ENCODE results near the gene SNURF.

The SNURF gene

DNA sequence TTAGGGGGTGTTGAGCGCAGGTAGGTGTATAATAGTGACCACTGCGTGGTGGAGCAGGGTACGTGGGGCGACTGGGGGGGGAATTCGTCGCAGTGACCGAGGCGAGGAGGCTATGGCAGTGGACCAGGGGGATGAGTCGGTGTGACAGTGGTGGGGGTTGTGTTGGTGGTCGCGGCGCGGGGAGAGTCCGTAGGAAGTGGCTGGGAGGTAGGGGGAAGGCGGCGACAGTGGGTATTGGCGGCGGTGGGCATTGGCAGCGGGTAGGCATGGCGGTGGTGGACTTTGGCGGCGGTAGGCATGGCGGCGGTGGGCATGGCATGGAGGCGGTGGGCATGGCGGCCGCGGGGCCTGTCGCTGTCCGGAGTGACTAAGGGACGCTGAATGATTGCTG lies 739 bp downstream of the SNURF start:
- TF ChIP-seq, protein P1, sequence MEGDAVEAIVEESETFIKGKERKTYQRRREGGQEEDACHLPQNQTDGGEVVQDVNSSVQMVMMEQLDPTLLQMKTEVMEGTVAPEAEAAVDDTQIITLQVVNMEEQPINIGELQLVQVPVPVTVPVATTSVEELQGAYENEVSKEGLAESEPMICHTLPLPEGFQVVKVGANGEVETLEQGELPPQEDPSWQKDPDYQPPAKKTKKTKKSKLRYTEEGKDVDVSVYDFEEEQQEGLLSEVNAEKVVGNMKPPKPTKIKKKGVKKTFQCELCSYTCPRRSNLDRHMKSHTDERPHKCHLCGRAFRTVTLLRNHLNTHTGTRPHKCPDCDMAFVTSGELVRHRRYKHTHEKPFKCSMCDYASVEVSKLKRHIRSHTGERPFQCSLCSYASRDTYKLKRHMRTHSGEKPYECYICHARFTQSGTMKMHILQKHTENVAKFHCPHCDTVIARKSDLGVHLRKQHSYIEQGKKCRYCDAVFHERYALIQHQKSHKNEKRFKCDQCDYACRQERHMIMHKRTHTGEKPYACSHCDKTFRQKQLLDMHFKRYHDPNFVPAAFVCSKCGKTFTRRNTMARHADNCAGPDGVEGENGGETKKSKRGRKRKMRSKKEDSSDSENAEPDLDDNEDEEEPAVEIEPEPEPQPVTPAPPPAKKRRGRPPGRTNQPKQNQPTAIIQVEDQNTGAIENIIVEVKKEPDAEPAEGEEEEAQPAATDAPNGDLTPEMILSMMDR (IDR thresholded peaks at IDR 0.05; ENCODE audit: low read depth, low read length), result no peak
- no peak for DNase-seq (ENCODE audit: low read depth in 2 of 2)
- H3K4me3 ChIP-seq (replicated peaks in 1 of 2; ENCODE audit: low read depth in 2 of 2, low read length in 2 of 2), result peak overlapping the region; percentile 86 to 89

GRCh38 chr15:24956111-24956838 lies 1.5 kb downstream of the SNURF start:
- peak; percentile 76 to 81 for DNase-seq (ENCODE audit: low read depth in 2 of 2)
- TF ChIP-seq, protein P1 (IDR thresholded peaks at IDR 0.05; ENCODE audit: low read depth, low read length), result no peak
- H3K4me3 ChIP-seq (replicated peaks in 1 of 2; ENCODE audit: low read depth in 2 of 2, low read length in 2 of 2), result peak overlapping the region; percentile 86 to 89

- DNase-seq (ENCODE audit: low read depth in 2 of 2), result no peak
- TF ChIP-seq, protein P1 (IDR thresholded peaks at IDR 0.05; ENCODE audit: low read depth, low read length), result no peak
- H3K4me3 ChIP-seq (replicated peaks in 1 of 2; ENCODE audit: low read depth in 2 of 2, low read length in 2 of 2), result no peak overlapping the region
Observed at GRCh38 chr15:24957691-24958090, 2.9 kb downstream of the SNURF start.

- DNase-seq (ENCODE audit: low read depth in 2 of 2), result no peak
- TF ChIP-seq, protein P1 (IDR thresholded peaks at IDR 0.05; ENCODE audit: low read depth, low read length), result no peak
- no peak overlapping the region for H3K4me3 ChIP-seq (replicated peaks in 1 of 2; ENCODE audit: low read depth in 2 of 2, low read length in 2 of 2)
Observed at GRCh38 chr15:24961967-24962366, 7.2 kb downstream of the SNURF start.

DNA sequence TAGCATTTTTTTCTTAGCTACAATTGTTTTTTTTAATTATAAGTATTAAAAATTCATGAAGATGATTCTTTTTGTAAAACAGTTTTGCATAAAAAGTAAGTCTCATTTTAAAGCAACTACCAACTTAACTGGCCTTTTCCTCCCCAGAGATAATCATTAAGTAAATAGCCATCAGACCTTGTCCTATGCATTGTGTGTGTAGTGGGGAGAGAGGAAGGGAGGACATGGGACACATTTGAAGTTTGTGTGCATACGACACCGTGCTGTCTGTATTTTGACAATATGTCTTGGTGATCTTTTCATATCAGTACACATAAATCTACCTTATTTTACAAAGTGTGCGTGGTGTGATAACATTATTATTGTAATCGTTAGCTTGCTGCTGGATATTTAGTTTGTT lies 8.1 kb downstream of the SNURF start:
- no peak overlapping the region for H3K4me3 ChIP-seq (replicated peaks in 1 of 2; ENCODE audit: low read depth in 2 of 2, low read length in 2 of 2)
- DNase-seq (ENCODE audit: low read depth in 2 of 2), result no peak
- TF ChIP-seq, protein P1 (IDR thresholded peaks at IDR 0.05; ENCODE audit: low read depth, low read length), result no peak

GRCh38 chr15:24966364-24967103 lies 11.7 kb downstream of the SNURF start:
- no peak overlapping the region for H3K4me3 ChIP-seq (replicated peaks in 1 of 2; ENCODE audit: low read depth in 2 of 2, low read length in 2 of 2)
- TF ChIP-seq, protein P1 (IDR thresholded peaks at IDR 0.05; ENCODE audit: low read depth, low read length), result no peak
- DNase-seq (ENCODE audit: low read depth in 2 of 2), result no peak
